ENCODE results near the gene DSE.

Gene DSE

GRCh38 chr6:116386581-116387299, 16.0 kb downstream of the DSE start:
- no peak for DNase-seq (ENCODE audit: low read depth in 4 of 4, low spot score in 1 of 4)

- DNase-seq (ENCODE audit: low read depth in 4 of 4, low spot score in 1 of 4): no peak
Observed at GRCh38 chr6:116387374-116387773, 16.6 kb downstream of the DSE start.

- no peak for DNase-seq (ENCODE audit: low read depth in 4 of 4, low spot score in 1 of 4)
Observed at GRCh38 chr6:116388924-116389323, 18.2 kb downstream of the DSE start.

GRCh38 chr6:116389357-116389756, 18.6 kb downstream of the DSE start:
- DNase-seq (ENCODE audit: low read depth in 4 of 4, low spot score in 1 of 4): no peak

- DNase-seq (ENCODE audit: low read depth in 4 of 4, low spot score in 1 of 4): no peak
Observed at GRCh38 chr6:116390581-116390980, 19.8 kb downstream of the DSE start.

- no peak for DNase-seq (ENCODE audit: low read depth in 4 of 4, low spot score in 1 of 4)
Observed at GRCh38 chr6:116392132-116393013, 21.6 kb downstream of the DSE start.

- DNase-seq (ENCODE audit: low read depth in 4 of 4, low spot score in 1 of 4): no peak
Observed at GRCh38 chr6:116393430-116393829, 22.7 kb downstream of the DSE start.

- no peak for DNase-seq (ENCODE audit: low read depth in 4 of 4, low spot score in 1 of 4)
Observed at GRCh38 chr6:116395647-116396046, 24.9 kb downstream of the DSE start.

GRCh38 chr6:116396441-116396840, 25.7 kb downstream of the DSE start:
- no peak for DNase-seq (ENCODE audit: low read depth in 4 of 4, low spot score in 1 of 4)

GRCh38 chr6:116397914-116398313, 27.2 kb downstream of the DSE start:
- no peak for DNase-seq (ENCODE audit: low read depth in 4 of 4, low spot score in 1 of 4)

- DNase-seq (ENCODE audit: low read depth in 4 of 4, low spot score in 1 of 4): no peak
Observed at GRCh38 chr6:116398316-116399010, 27.7 kb downstream of the DSE start.

GRCh38 chr6:116399287-116399686, 28.5 kb downstream of the DSE start:
- DNase-seq (ENCODE audit: low read depth in 4 of 4, low spot score in 1 of 4): no peak

GRCh38 chr6:116400328-116400727, 29.6 kb downstream of the DSE start:
- DNase-seq (ENCODE audit: low read depth in 4 of 4, low spot score in 1 of 4): no peak

GRCh38 chr6:116402108-116402937, 31.6 kb downstream of the DSE start:
- DNase-seq (ENCODE audit: low read depth in 4 of 4, low spot score in 1 of 4): no peak

GRCh38 chr6:116403205-116403604, 32.5 kb downstream of the DSE start:
- no peak for DNase-seq (ENCODE audit: low read depth in 4 of 4, low spot score in 1 of 4)

- DNase-seq (ENCODE audit: low read depth in 4 of 4, low spot score in 1 of 4): no peak
Observed at GRCh38 chr6:116404696-116405095, 33.9 kb downstream of the DSE start.

GRCh38 chr6:116405138-116405537, 34.4 kb downstream of the DSE start:
- no peak for DNase-seq (ENCODE audit: low read depth in 4 of 4, low spot score in 1 of 4)

GRCh38 chr6:116405652-116406356, 35.1 kb downstream of the DSE start:
- no peak for DNase-seq (ENCODE audit: low read depth in 4 of 4, low spot score in 1 of 4)

- no peak for DNase-seq (ENCODE audit: low read depth in 4 of 4, low spot score in 1 of 4)
Observed at GRCh38 chr6:116406678-116407345, 36.1 kb downstream of the DSE start.

GRCh38 chr6:116408491-116408890, 37.7 kb downstream of the DSE start:
- no peak for DNase-seq (ENCODE audit: low read depth in 4 of 4, low spot score in 1 of 4)
